A549 treated with ZK216348 at 1 μM for 4 hours (cell line): ENCODE measurements around the gene DLGAP4. TPM values are rescaled to one million over a fixed set of nuclear protein-coding genes. Genes with fewer than 3 reads are reported as not detected.

Source experiments
- total RNA-seq: library from RNA; stranded (reverse); fragments of 200-300 nt; extraction: Qiagen RNA extraction; gene quantifications from 5 replicates; pipeline ENCODE4 v1.2.3, GENCODE V29; 2022; ENCODE audit warnings: low read depth

Gene DLGAP4
- 47.8 to 74.2 TPM (median 64.6 TPM) in 5 replicates for total RNA-seq

GRCh38 chr20:36305602-36306551 lies at the start of gene DLGAP4:
TSS of gene DLGAP4 (plus strand) at chr20:36306339. CDS start at chr20:36431718, 125,379 bp downstream.

GRCh38 chr20:36541227-36541767 lies 235.2 kb downstream of the DLGAP4 start, which contains the start of gene MYL9:
TSS of gene MYL9 (plus strand) at chr20:36541519. CDS start at chr20:36544885, 3,366 bp downstream.

GRCh38 chr20:36573103-36573797 lies 267.1 kb downstream of the DLGAP4 start, which contains the start of gene TGIF2:
TSS of gene TGIF2 (plus strand) at chr20:36573597. CDS start at chr20:36578775, 5,178 bp downstream.

Other genes with a start within 250 kb of the DLGAP4 start
- gene EPB41L1, start 151.6 kb upstream of the DLGAP4 start, total RNA-seq = 49.9 to 76.5 TPM (median 64.0 TPM) in 5 replicates
- gene AAR2, start 69.9 kb upstream of the DLGAP4 start, total RNA-seq = 37.6 to 43.8 TPM (median 41.2 TPM) in 5 replicates
- gene MYL9, start 235.2 kb downstream of the DLGAP4 start, total RNA-seq = 15.7 to 29.0 TPM (median 19.6 TPM) in 5 replicates